Vagina (tissue), 2 donors: Measurements from ENCODE around the gene SMC4. TPM values are rescaled to one million over a fixed set of nuclear protein-coding genes. Genes with fewer than 3 reads are reported as not detected.

Experiments
- DNase-seq, 2 donors: peaks; one replicate each; pipeline ENCODE4 v3.0.0-alpha.2; 2017; ENCODE audit errors: extremely low spot score in 2 of 2
- H3K27ac ChIP-seq: fragments of 200-600 bp; sonication (generic); one replicate; pipeline ENCODE4 v1.5.1; 2019
- H3K27me3 ChIP-seq: fragments of 200-600 bp; sonication (generic); one replicate; pipeline ENCODE4 v1.5.1; 2019
- H3K36me3 ChIP-seq, 2 donors: fragments of 200-600 bp; sonication (generic); one replicate each; pipeline ENCODE4 v1.5.1; 2017 to 2019
- H3K4me1 ChIP-seq: fragments of 200-600 bp; sonication (generic); one replicate; pipeline ENCODE4 v1.5.1; 2019
- H3K4me3 ChIP-seq, 2 donors: fragments of 200-600 bp; sonication (generic); 1 replicate in 1 of 2; 2 replicates in 1 of 2; pipeline ENCODE4 v1.5.1; 2016 to 2019
- H3K9me3 ChIP-seq: fragments of 200-600 bp; sonication (generic); one replicate; pipeline ENCODE4 v1.5.1; 2019
- POLR2A ChIP-seq, 2 donors: fragments of 450-650 bp; IDR thresholded peaks; one replicate each; pipeline ENCODE4 v1.6.1; 2017; ENCODE audit warnings: antibody characterized with exemption in 2 of 2, mild to moderate bottlenecking in 2 of 2, moderate library complexity in 2 of 2
- POLR2AphosphoS5 ChIP-seq, 2 donors: sonication (generic); formaldehyde crosslinking; IDR thresholded peaks; one replicate each; pipeline ENCODE4 v1.9.0; 2017; ENCODE audit warnings: antibody characterized with exemption in 2 of 2, mild to moderate bottlenecking in 2 of 2, low read depth in 1 of 2; ENCODE audit not compliant: insufficient read depth in 1 of 2
- intact Hi-C: fragments of 100-400 bp; cut with DNase I; formaldehyde crosslinking; loops from one replicate; pipeline ENCODE4 v1.15.1; 2023
- total RNA-seq: library from RNA; depleted of rRNA; stranded (reverse); fragments of >200 nt; gene quantifications from one replicate; pipeline ENCODE4 v1.2.3, GENCODE V29; 2016
- TF ChIP-seq, protein P1 (sequence below), 3 experiments: fragments of 450-650 bp in 2 of 3; fragments of 200-600 bp in 1 of 3; sonication (generic) in 1 of 3; IDR thresholded peaks; one replicate each; pipeline ENCODE4 v1.5.1; 2017 to 2019; ENCODE audit warnings: antibody characterized with exemption in 3 of 3, mild to moderate bottlenecking in 2 of 3, moderate library complexity in 2 of 3

Gene SMC4
- total RNA-seq, 1 donor from 2014 or later: 41.5 TPM

DNA sequence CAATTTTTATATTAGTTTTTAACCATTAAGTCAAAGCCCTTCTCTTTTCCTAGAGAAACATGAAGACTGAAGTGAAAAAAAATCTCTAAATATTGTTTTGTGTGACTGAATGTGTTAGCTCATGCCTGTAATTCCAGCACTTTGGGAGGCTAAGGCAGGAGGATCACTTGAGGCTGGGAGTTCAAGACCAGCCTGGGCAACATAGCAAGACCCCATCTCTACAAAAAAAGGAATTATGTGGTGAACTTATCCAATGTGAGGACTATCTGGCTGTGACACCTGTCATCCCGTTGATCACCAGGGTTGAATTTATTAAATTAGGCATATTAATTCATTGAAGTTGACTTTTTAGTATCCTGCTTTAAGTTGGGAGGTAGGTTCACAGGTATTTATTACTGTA, 13.0 kb downstream of the SMC4 start:
- TF ChIP-seq POLR2AphosphoS5 (IDR thresholded peaks at IDR 0.05; ENCODE audit: insufficient read depth in 1 of 2, low read depth in 1 of 2) (no peak), POLR2A (IDR thresholded peaks at IDR 0.05) (no peak)
- TF ChIP-seq, protein P1, sequence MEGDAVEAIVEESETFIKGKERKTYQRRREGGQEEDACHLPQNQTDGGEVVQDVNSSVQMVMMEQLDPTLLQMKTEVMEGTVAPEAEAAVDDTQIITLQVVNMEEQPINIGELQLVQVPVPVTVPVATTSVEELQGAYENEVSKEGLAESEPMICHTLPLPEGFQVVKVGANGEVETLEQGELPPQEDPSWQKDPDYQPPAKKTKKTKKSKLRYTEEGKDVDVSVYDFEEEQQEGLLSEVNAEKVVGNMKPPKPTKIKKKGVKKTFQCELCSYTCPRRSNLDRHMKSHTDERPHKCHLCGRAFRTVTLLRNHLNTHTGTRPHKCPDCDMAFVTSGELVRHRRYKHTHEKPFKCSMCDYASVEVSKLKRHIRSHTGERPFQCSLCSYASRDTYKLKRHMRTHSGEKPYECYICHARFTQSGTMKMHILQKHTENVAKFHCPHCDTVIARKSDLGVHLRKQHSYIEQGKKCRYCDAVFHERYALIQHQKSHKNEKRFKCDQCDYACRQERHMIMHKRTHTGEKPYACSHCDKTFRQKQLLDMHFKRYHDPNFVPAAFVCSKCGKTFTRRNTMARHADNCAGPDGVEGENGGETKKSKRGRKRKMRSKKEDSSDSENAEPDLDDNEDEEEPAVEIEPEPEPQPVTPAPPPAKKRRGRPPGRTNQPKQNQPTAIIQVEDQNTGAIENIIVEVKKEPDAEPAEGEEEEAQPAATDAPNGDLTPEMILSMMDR (IDR thresholded peaks at IDR 0.05): no peak
- intact Hi-C loops: no loop called here
- H3K4me1 ChIP-seq: no peaks in the 10 kb centered on the region
- no peak for DNase-seq
- no peaks in the 10 kb centered on the region for H3K27me3 ChIP-seq
- H3K36me3 ChIP-seq: peaks cover 0 to 16% of the 10 kb centered on the region in 2 donors
- no peak overlapping the region for H3K27ac ChIP-seq
- no peak overlapping the region for H3K4me3 ChIP-seq
- no peaks in the 10 kb centered on the region for H3K9me3 ChIP-seq

DNA sequence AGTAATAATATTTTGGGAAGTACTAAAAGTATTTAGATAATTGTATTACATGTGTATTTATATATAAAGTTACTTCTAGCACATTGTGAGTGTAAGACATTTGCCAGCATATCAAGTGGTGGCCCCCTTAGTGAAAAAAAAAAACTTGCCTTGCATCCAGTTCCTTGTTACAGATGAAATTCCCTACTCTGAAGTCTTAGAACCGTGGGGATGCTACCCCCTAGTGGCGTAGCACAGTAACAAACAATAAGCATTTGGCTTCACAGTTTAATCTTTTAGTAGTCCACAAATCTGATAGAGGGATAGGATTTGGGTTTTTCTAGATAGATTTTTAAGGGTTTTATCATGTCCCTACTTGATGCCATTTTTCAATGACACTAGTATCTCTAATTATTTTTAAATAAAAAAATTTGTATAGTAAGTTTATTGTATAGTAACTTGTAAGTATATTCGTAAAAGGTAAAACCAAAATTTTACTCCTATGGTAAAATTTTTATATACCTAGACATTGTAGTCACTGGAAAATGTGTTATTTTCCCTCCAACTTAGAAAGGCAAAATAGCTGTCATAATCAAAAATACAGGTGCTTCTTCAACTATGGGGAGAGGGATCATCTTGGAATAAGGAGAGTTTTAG, 14.3 kb downstream of the SMC4 start:
- Histone ChIP-seq H3K9me3 (no peaks in the 10 kb centered on the region), H3K4me1 (no peaks in the 10 kb centered on the region), H3K27ac (no peak overlapping the region), H3K27me3 (no peaks in the 10 kb centered on the region), H3K4me3 (no peak overlapping the region), H3K36me3 (peaks cover 0 to 16% of the 10 kb centered on the region in 2 donors)
- intact Hi-C loops: no loop called here
- no peak for TF ChIP-seq POLR2A (IDR thresholded peaks at IDR 0.05)
- TF ChIP-seq POLR2AphosphoS5 (IDR thresholded peaks at IDR 0.05; ENCODE audit: insufficient read depth in 1 of 2, low read depth in 1 of 2): peak in 1 of 2 donors; percentile 35
- TF ChIP-seq, protein P1 (IDR thresholded peaks at IDR 0.05): peak; percentile 42 to 72 (median 54)
- DNase-seq: no peak

DNA sequence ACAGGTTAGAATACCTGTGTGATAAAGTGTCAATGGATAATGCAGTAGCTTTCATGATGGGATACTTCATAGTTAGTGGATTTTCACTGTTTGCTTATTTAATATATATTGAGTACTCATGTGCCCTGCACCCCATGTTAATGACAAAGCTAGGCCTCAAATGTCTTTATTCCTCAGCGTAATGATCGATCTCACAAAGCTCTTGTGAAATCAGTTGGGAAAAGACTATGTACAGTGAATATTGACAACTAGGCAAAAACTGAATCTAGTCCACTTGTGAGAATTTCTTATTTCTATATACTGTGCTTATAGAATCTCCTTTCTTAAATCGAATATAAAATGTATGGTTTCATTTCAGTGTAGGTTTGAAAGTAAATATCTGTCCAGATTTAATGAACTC, 17.9 kb downstream of the SMC4 start:
- DNase-seq: no peak
- Histone ChIP-seq H3K27me3 (no peaks in the 10 kb centered on the region), H3K4me3 (no peak overlapping the region), H3K36me3 (peaks cover 0 to 25% of the 10 kb centered on the region in 2 donors), H3K4me1 (no peaks in the 10 kb centered on the region), H3K27ac (no peak overlapping the region), H3K9me3 (no peaks in the 10 kb centered on the region)
- TF ChIP-seq POLR2A (IDR thresholded peaks at IDR 0.05): no peak
- TF ChIP-seq, protein P1 (IDR thresholded peaks at IDR 0.05): no peak
- TF ChIP-seq POLR2AphosphoS5 (IDR thresholded peaks at IDR 0.05; ENCODE audit: insufficient read depth in 1 of 2, low read depth in 1 of 2): no peak
- intact Hi-C loops: no loop called here

DNA sequence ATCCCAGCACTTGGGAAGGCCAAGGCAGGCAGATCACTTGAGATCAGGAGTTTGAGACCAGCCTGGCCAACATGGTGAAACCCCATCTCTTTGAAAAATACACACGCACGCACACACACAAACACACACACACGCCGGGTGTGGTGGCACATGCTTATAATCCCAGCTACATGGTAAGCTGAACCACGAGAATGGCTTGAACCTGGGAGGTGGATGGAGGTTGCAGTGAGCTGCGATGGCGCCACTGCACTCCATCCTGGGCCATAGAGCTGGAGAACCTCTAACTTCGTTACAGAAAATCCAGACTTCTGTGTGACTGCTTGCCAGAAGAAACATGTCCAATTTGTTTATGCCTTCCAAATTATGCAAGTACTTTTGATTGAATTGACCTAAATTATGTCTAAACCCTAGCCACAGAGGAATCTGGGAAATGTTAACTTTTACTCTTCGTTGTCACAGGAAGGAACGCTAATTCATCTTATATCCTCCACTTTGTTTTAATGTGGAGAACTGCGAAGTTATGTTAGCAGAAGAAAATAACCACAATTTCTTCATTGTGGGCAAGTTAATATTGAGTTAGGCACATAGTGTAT, 28.5 kb downstream of the SMC4 start:
- Histone ChIP-seq H3K4me1 (no peaks in the 10 kb centered on the region), H3K27me3 (no peaks in the 10 kb centered on the region), H3K27ac (no peak overlapping the region), H3K4me3 (no peak overlapping the region), H3K36me3 (peaks cover 0 to 39% of the 10 kb centered on the region in 2 donors), H3K9me3 (no peaks in the 10 kb centered on the region)
- intact Hi-C loops: no loop called here
- TF ChIP-seq, protein P1 (IDR thresholded peaks at IDR 0.05): no peak
- TF ChIP-seq POLR2A (IDR thresholded peaks at IDR 0.05) (no peak), POLR2AphosphoS5 (IDR thresholded peaks at IDR 0.05; ENCODE audit: insufficient read depth in 1 of 2, low read depth in 1 of 2) (no peak)
- no peak for DNase-seq

DNA sequence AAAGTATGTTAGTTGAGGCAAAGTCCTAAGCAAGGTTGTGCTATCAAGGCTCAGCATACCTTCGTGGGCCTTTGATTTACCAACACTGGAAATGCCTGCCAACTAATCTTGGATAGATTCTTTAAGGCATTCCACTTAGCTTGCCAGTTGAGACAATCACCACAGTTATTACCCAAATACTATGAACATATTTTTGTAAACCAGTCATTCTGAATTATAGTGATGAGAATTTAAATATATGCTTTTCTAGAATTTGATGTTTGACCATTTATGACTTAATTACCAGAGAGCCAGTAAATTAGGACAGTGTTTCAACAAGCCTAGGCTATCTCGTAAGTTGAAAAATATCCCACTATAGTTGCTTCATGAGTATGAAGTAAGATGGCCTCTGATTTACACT, 34.6 kb downstream of the SMC4 start:
- H3K4me1 ChIP-seq: no peaks in the 10 kb centered on the region
- no peaks in the 10 kb centered on the region for H3K9me3 ChIP-seq
- H3K36me3 ChIP-seq: peaks cover 0 to 37% of the 10 kb centered on the region in 2 donors
- TF ChIP-seq POLR2A (IDR thresholded peaks at IDR 0.05) (no peak), POLR2AphosphoS5 (IDR thresholded peaks at IDR 0.05; ENCODE audit: insufficient read depth in 1 of 2, low read depth in 1 of 2) (no peak)
- TF ChIP-seq, protein P1 (IDR thresholded peaks at IDR 0.05): no peak
- no peaks in the 10 kb centered on the region for H3K27me3 ChIP-seq
- H3K4me3 ChIP-seq: no peak overlapping the region
- intact Hi-C loops: no loop called here
- H3K27ac ChIP-seq: no peak overlapping the region
- DNase-seq: no peak
